MM.1S (cell line): ENCODE results near the gene LATS2.

Experiments used
- DNase-seq: peaks from one replicate; pipeline ENCODE4 v3.0.0-alpha.2; 2015
- H2AFZ ChIP-seq: fragments of 300-600 bp; sonication (generic); 2 replicates; pipeline ENCODE4 v1.6.0; 2016; ENCODE audit warnings: antibody characterized with exemption, low read length
- H3F3A ChIP-seq: fragments of 300-600 bp; sonication (generic); 2 replicates; pipeline ENCODE4 v1.6.1; 2016; ENCODE audit warnings: mild to moderate bottlenecking, antibody characterized with exemption, low read length, moderate library complexity, mixed read lengths; ENCODE audit not compliant: insufficient read depth
- H3K27ac ChIP-seq: fragments of 300-600 bp; sonication (generic); 2 replicates; pipeline ENCODE4 v1.5.1; 2016; ENCODE audit warnings: mild to moderate bottlenecking, low read length
- H3K27me3 ChIP-seq: fragments of 300-600 bp; sonication (generic); replicated peaks from 2 replicates; pipeline ENCODE4 v1.6.0; 2016; ENCODE audit warnings: low read length; ENCODE audit not compliant: insufficient read depth
- H3K36me3 ChIP-seq: fragments of 300-600 bp; sonication (generic); replicated peaks from 2 replicates; pipeline ENCODE4 v1.6.1; 2016; ENCODE audit warnings: mild to moderate bottlenecking, low read length, mixed read lengths; ENCODE audit not compliant: insufficient read depth
- H3K4me1 ChIP-seq: fragments of 300-600 bp; sonication (generic); 2 replicates; pipeline ENCODE4 v1.6.1; 2016; ENCODE audit warnings: low read length, mixed read lengths
- H3K4me2 ChIP-seq: fragments of 300-600 bp; sonication (generic); 2 replicates; pipeline ENCODE4 v1.6.0; 2016; ENCODE audit warnings: low read depth, low read length
- H3K4me3 ChIP-seq: fragments of 300-600 bp; sonication (generic); 2 replicates; pipeline ENCODE4 v1.5.1; 2016; ENCODE audit warnings: low read length, mixed read lengths
- H3K79me2 ChIP-seq: fragments of 300-600 bp; sonication (generic); 2 replicates; pipeline ENCODE4 v1.6.1; 2016; ENCODE audit warnings: mixed run types, low read length, mixed read lengths
- H3K9ac ChIP-seq: fragments of 300-600 bp; sonication (generic); 2 replicates; pipeline ENCODE4 v1.6.1; 2016; ENCODE audit warnings: low read length, mixed read lengths
- H3K9me2 ChIP-seq: fragments of 300-600 bp; sonication (generic); replicated peaks from 2 replicates; pipeline ENCODE4 v1.6.1; 2016; ENCODE audit warnings: mild to moderate bottlenecking, low read length, mixed read lengths; ENCODE audit not compliant: insufficient read depth
- H3K9me3 ChIP-seq: fragments of 300-600 bp; sonication (generic); replicated peaks from 2 replicates; pipeline ENCODE4 v1.6.1; 2016; ENCODE audit warnings: mild to moderate bottlenecking, low read length, mixed read lengths; ENCODE audit not compliant: insufficient read depth
- H4K20me1 ChIP-seq: fragments of 300-600 bp; sonication (generic); 2 replicates; pipeline ENCODE4 v1.6.1; 2016; ENCODE audit warnings: mild to moderate bottlenecking, low read length, moderate library complexity, mixed read lengths; ENCODE audit not compliant: insufficient read depth
- CTCF ChIP-seq: fragments of 300-600 bp; sonication (generic); IDR thresholded peaks from 2 replicates; pipeline ENCODE4 v1.5.1; 2016; ENCODE audit warnings: antibody characterized with exemption, low read length, mixed read lengths
- EZH2 ChIP-seq: fragments of 300-600 bp; sonication (generic); optimal IDR thresholded peaks from 2 replicates; pipeline ENCODE3; 2017; ENCODE audit warnings: low read depth, mild to moderate bottlenecking, antibody characterized with exemption, low read length, mixed read lengths
- EZH2phosphoT487 ChIP-seq: fragments of 300-600 bp; sonication (generic); IDR thresholded peaks from 2 replicates; pipeline ENCODE4 v1.6.1; 2018; ENCODE audit warnings: antibody characterized with exemption, low read length

The LATS2 gene

GRCh38 chr13:21046203-21046602, 15.2 kb downstream of the LATS2 start:
- Histone ChIP-seq H3K79me2 (no peaks in the 10 kb centered on the region), H2AFZ (no peak overlapping the region), H3K4me3 (no peak overlapping the region), H3F3A (no peaks in the 10 kb centered on the region), H3K4me2 (no peak overlapping the region), H3K9ac (no peak overlapping the region), H3K27me3 (no peaks in the 10 kb centered on the region), H3K9me2 (no peaks in the 10 kb centered on the region), H3K4me1 (no peaks in the 10 kb centered on the region), H3K27ac (no peak overlapping the region), H3K36me3 (no peaks in the 10 kb centered on the region), H3K9me3 (no peaks in the 10 kb centered on the region), H4K20me1 (no peaks in the 10 kb centered on the region)
- TF ChIP-seq EZH2 (no peak), EZH2phosphoT487 (no peak), CTCF (no peak)
- DNase-seq: no peak

- no peaks in the 10 kb centered on the region for H3K27me3 ChIP-seq
- H3F3A ChIP-seq: no peaks in the 10 kb centered on the region
- H3K27ac ChIP-seq: no peak overlapping the region
- no peak overlapping the region for H3K4me2 ChIP-seq
- DNase-seq: no peak
- no peaks in the 10 kb centered on the region for H3K4me1 ChIP-seq
- H3K9ac ChIP-seq: no peak overlapping the region
- H2AFZ ChIP-seq: no peak overlapping the region
- no peaks in the 10 kb centered on the region for H3K9me2 ChIP-seq
- no peaks in the 10 kb centered on the region for H3K9me3 ChIP-seq
- H3K79me2 ChIP-seq: no peaks in the 10 kb centered on the region
- no peaks in the 10 kb centered on the region for H3K36me3 ChIP-seq
- no peaks in the 10 kb centered on the region for H4K20me1 ChIP-seq
- no peak overlapping the region for H3K4me3 ChIP-seq
- TF ChIP-seq EZH2phosphoT487 (no peak), CTCF (no peak), EZH2 (no peak)
These were observed 16.3 kb downstream of the LATS2 start for GRCh38 chr13:21045100-21045499.

GRCh38 chr13:21043898-21044297, 17.5 kb downstream of the LATS2 start:
- DNase-seq: no peak
- H3K36me3 ChIP-seq: no peaks in the 10 kb centered on the region

More at GRCh38 chr13:21043898-21044297, 17.5 kb downstream of the LATS2 start:
- Histone ChIP-seq H3K27ac (no peak overlapping the region), H3K9me3 (no peaks in the 10 kb centered on the region), H3K4me2 (no peak overlapping the region), H3K79me2 (no peaks in the 10 kb centered on the region), H4K20me1 (no peaks in the 10 kb centered on the region), H3K9ac (no peak overlapping the region), H2AFZ (no peak overlapping the region), H3F3A (no peaks in the 10 kb centered on the region), H3K9me2 (no peaks in the 10 kb centered on the region), H3K4me3 (no peak overlapping the region), H3K27me3 (no peaks in the 10 kb centered on the region), H3K4me1 (no peaks in the 10 kb centered on the region)
- TF ChIP-seq EZH2phosphoT487: no peak
- no peak for TF ChIP-seq CTCF
- TF ChIP-seq EZH2: no peak
